HAP-1 (cell line): Measurements from ENCODE around the gene GNA12.
"Not testable (repeated sequence)": the region's sequence is repeated elsewhere in the genome, so short reads cannot be mapped to it uniquely, and the experiment has no call there.

ENCODE experiments used
- DNase-seq, 2 experiments: peaks; one replicate each; pipeline ENCODE4 v3.0.0-alpha.2; 2016 to 2020; ENCODE audit warnings: low spot score in 2 of 2
- H3K27me3 ChIP-seq: fragments of 250-450 bp; sonication (Bioruptor Pico); 2 replicates; pipeline ENCODE4 v1.5.1; 2020; ENCODE audit warnings: low read depth, mild to moderate bottlenecking, moderate library complexity
- H3K36me3 ChIP-seq: fragments of 250-450 bp; sonication (Bioruptor Pico); replicated peaks from 2 replicates; pipeline ENCODE4 v1.5.1; 2020; ENCODE audit warnings: mild to moderate bottlenecking
- H3K4me1 ChIP-seq: fragments of 250-450 bp; sonication (Bioruptor Pico); 2 replicates; pipeline ENCODE4 v1.5.1; 2020; ENCODE audit warnings: mild to moderate bottlenecking
- H3K4me3 ChIP-seq: fragments of 250-450 bp; sonication (Bioruptor Pico); 2 replicates; pipeline ENCODE4 v1.5.1; 2020; ENCODE audit warnings: mild to moderate bottlenecking, moderate library complexity
- H3K9me3 ChIP-seq: fragments of 250-450 bp; sonication (Bioruptor Pico); 2 replicates; pipeline ENCODE4 v1.5.1; 2020; ENCODE audit warnings: mild to moderate bottlenecking, moderate library complexity
- in situ Hi-C: fragments of 300-500 bp; cut with MboI; formaldehyde crosslinking; loops from 3 replicates; pipeline ENCODE4 v1.14.3; 2020; ENCODE audit warnings: low sequenced_read_pairs, inconsistent platforms, mixed read lengths

Gene GNA12

GRCh38 chr7:2687881-2688318 is 156.2 kb downstream of the GNA12 start, which contains the start of gene AMZ1:
Gene AMZ1 (plus strand): TSS chr7:2688202. CDS start chr7:2700452, 12,250 bp downstream.
- Histone ChIP-seq H3K9me3 (no peaks in the 10 kb centered on the region), H3K4me1 (no peaks in the 10 kb centered on the region), H3K4me3 (no peak within 1 kb of the TSS), H3K27me3 (peaks cover 27% of the 10 kb centered on the region), H3K36me3 (no peaks in the 10 kb centered on the region)
- DNase-seq: no peak
- in situ Hi-C loops: no loop called here

GRCh38 chr7:2687338-2687869 is 156.7 kb downstream of the GNA12 start:
- no peak for DNase-seq
- in situ Hi-C loops: no loop called here
- Histone ChIP-seq H3K27me3 (peaks cover 27% of the 10 kb centered on the region), H3K4me3 (no peak overlapping the region), H3K9me3 (no peaks in the 10 kb centered on the region), H3K4me1 (no peaks in the 10 kb centered on the region), H3K36me3 (no peaks in the 10 kb centered on the region)

- peaks cover 27% of the 10 kb centered on the region for H3K27me3 ChIP-seq
- no peaks in the 10 kb centered on the region for H3K36me3 ChIP-seq
- in situ Hi-C loops: no loop called here
- H3K9me3 ChIP-seq: no peaks in the 10 kb centered on the region
- no peak overlapping the region for H3K4me3 ChIP-seq
- no peak for DNase-seq
- no peaks in the 10 kb centered on the region for H3K4me1 ChIP-seq
Measured at GRCh38 chr7:2686101-2686500, 158.0 kb downstream of the GNA12 start.

GRCh38 chr7:2684501-2684900 is 159.6 kb downstream of the GNA12 start:
- peaks cover 20% of the 10 kb centered on the region for H3K27me3 ChIP-seq
- no peaks in the 10 kb centered on the region for H3K4me1 ChIP-seq
- no peaks in the 10 kb centered on the region for H3K36me3 ChIP-seq
- no peak for DNase-seq
- H3K4me3 ChIP-seq: no peak overlapping the region
- no peaks in the 10 kb centered on the region for H3K9me3 ChIP-seq
- in situ Hi-C loops: no loop called here

- in situ Hi-C loops: no loop called here
- Histone ChIP-seq H3K36me3 (no peaks in the 10 kb centered on the region), H3K27me3 (peaks cover 3% of the 10 kb centered on the region), H3K4me1 (no peaks in the 10 kb centered on the region), H3K9me3 (no peaks in the 10 kb centered on the region), H3K4me3 (no peak overlapping the region)
- DNase-seq: no peak
Measured at GRCh38 chr7:2681929-2682799, 161.9 kb downstream of the GNA12 start.

GRCh38 chr7:2680792-2681490 is 163.2 kb downstream of the GNA12 start:
- in situ Hi-C loops: no loop called here
- Histone ChIP-seq H3K4me3 (no peak overlapping the region), H3K4me1 (no peaks in the 10 kb centered on the region), H3K36me3 (no peaks in the 10 kb centered on the region), H3K27me3 (no peaks in the 10 kb centered on the region), H3K9me3 (no peaks in the 10 kb centered on the region)
- DNase-seq: peak; percentile 49 to 89

- no peak for DNase-seq
Measured at GRCh38 chr7:2680256-2680655, 163.9 kb downstream of the GNA12 start.

GRCh38 chr7:2679135-2680127 is 164.7 kb downstream of the GNA12 start:
- H3K9me3 ChIP-seq, in situ Hi-C loops, H3K4me3 ChIP-seq, H3K27me3 ChIP-seq, DNase-seq, H3K36me3 ChIP-seq, H3K4me1 ChIP-seq: not testable (repeated sequence)

More at GRCh38 chr7:2680256-2680655, 163.9 kb downstream of the GNA12 start:
- in situ Hi-C loops: no loop called here
- Histone ChIP-seq H3K27me3 (no peaks in the 10 kb centered on the region), H3K9me3 (no peaks in the 10 kb centered on the region), H3K4me1 (no peaks in the 10 kb centered on the region), H3K36me3 (no peaks in the 10 kb centered on the region), H3K4me3 (no peak overlapping the region)

- H3K4me1 ChIP-seq, H3K36me3 ChIP-seq, H3K4me3 ChIP-seq, in situ Hi-C loops, H3K9me3 ChIP-seq, H3K27me3 ChIP-seq, DNase-seq: not testable (repeated sequence)
Measured at GRCh38 chr7:2678454-2678853, 165.7 kb downstream of the GNA12 start.
